Neuron (in vitro differentiated cells): ENCODE results near the gene CTSL.
"Not testable (repeated sequence)": the region's sequence is repeated elsewhere in the genome, so short reads cannot be mapped to it uniquely, and the experiment has no call there.

Experiments used
- H2AFZ ChIP-seq: one replicate; pipeline ENCODE4 v1.6.1; 2013; ENCODE audit warnings: low read depth, mild to moderate bottlenecking, inconsistent platforms, low read length, moderate library complexity
- H3K27me3 ChIP-seq: one replicate; pipeline ENCODE4 v1.6.1; 2013; ENCODE audit warnings: low read length; ENCODE audit not compliant: insufficient read depth
- H3K36me3 ChIP-seq: one replicate; pipeline ENCODE4 v1.6.1; 2013; ENCODE audit warnings: low read length; ENCODE audit not compliant: insufficient read depth
- H3K4me1 ChIP-seq: one replicate; pipeline ENCODE4 v1.6.1; 2013; ENCODE audit warnings: low read length; ENCODE audit not compliant: insufficient read depth
- H3K4me3 ChIP-seq: 2 replicates; pipeline ENCODE4 v1.5.1; 2013; ENCODE audit warnings: mild to moderate bottlenecking, low read length, moderate library complexity
- H3K9me3 ChIP-seq: one replicate; pipeline ENCODE4 v1.6.1; 2013; ENCODE audit warnings: low read length

The CTSL gene

GRCh38 chr9:87741891-87742290, 16.0 kb downstream of the CTSL start:
- Histone ChIP-seq H3K9me3 (no peaks in the 10 kb centered on the region), H2AFZ (no peak overlapping the region), H3K36me3 (no peaks in the 10 kb centered on the region), H3K4me3 (no peak overlapping the region), H3K27me3 (no peaks in the 10 kb centered on the region), H3K4me1 (no peaks in the 10 kb centered on the region)

DNA sequence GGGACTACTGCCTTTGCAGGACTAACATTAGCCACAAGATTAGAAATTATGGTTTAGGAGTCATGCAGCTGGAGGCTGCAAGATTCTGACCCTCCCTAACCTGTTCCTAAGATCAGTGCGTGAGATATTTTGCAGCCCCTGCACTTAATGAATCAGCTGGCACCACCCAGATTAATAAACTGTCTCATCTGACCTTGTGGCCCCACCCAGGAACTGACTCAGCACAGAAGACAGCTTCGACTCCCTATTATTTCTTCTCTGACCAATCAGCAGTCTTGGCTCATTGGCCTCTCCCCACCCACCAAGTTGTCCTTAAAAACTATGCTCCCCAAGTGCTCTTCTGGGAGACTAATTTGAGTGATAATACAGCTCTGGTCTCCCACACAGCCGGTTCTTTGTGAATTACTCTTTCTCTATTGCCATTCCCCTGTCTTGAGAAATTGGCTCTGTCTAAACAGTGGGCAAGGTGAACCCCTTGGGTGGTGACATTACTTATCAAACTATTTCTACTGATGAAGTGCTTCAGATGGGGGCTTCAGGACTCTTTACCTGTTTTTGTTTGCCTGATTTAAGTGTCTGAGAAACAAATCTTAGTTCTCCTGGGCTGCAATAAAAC, 17.0 kb downstream of the CTSL start:
- H3K4me1 ChIP-seq: no peaks in the 10 kb centered on the region
- no peaks in the 10 kb centered on the region for H3K27me3 ChIP-seq
- no peak overlapping the region for H3K4me3 ChIP-seq
- no peaks in the 10 kb centered on the region for H3K36me3 ChIP-seq
- no peaks in the 10 kb centered on the region for H3K9me3 ChIP-seq
- H2AFZ ChIP-seq: no peak overlapping the region

- not testable (repeated sequence) for H3K27me3 ChIP-seq, H2AFZ ChIP-seq, H3K36me3 ChIP-seq, H3K4me1 ChIP-seq, H3K4me3 ChIP-seq, H3K9me3 ChIP-seq
These were observed 18.3 kb downstream of the CTSL start for GRCh38 chr9:87744247-87744646.

DNA sequence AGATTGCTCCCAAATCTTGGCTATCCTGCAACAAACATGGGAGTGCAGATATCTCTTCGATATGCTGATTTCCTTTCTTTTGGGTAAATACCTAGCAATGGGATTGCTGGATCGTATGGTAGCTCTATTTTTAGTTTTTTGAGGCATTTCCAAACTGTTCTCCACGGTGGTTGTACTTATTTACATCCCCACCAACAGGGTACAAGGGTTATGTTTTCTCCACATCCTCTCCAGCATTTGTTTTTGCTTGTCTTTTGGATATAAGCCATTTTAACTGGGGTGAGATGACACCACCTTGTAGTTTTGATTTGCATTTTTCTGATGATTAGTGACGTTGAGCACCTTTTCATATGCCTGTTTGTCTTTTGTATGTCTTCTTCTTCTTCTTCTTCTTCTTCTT, 20.3 kb downstream of the CTSL start:
- Histone ChIP-seq H3K4me1 (no peaks in the 10 kb centered on the region), H3K9me3 (no peaks in the 10 kb centered on the region), H3K4me3 (no peak overlapping the region), H3K27me3 (no peaks in the 10 kb centered on the region), H2AFZ (no peak overlapping the region), H3K36me3 (no peaks in the 10 kb centered on the region)

GRCh38 chr9:87748881-87749280, 23.0 kb downstream of the CTSL start:
- Histone ChIP-seq H3K9me3 (no peaks in the 10 kb centered on the region), H3K36me3 (no peaks in the 10 kb centered on the region), H3K27me3 (no peaks in the 10 kb centered on the region), H3K4me1 (no peaks in the 10 kb centered on the region), H2AFZ (no peak overlapping the region), H3K4me3 (no peak overlapping the region)

GRCh38 chr9:87749335-87750035, 23.6 kb downstream of the CTSL start:
- H3K4me3 ChIP-seq: no peak overlapping the region
- no peaks in the 10 kb centered on the region for H3K36me3 ChIP-seq
- no peaks in the 10 kb centered on the region for H3K4me1 ChIP-seq
- no peaks in the 10 kb centered on the region for H3K27me3 ChIP-seq
- H2AFZ ChIP-seq: no peak overlapping the region
- H3K9me3 ChIP-seq: no peaks in the 10 kb centered on the region

- no peaks in the 10 kb centered on the region for H3K27me3 ChIP-seq
These were observed 24.8 kb downstream of the CTSL start for GRCh38 chr9:87750726-87751125.

GRCh38 chr9:87751423-87751822, 25.5 kb downstream of the CTSL start:
- H3K27me3 ChIP-seq: no peaks in the 10 kb centered on the region

More at GRCh38 chr9:87750726-87751125, 24.8 kb downstream of the CTSL start:
- no peak overlapping the region for H3K4me3 ChIP-seq
- H2AFZ ChIP-seq: no peak overlapping the region
- H3K9me3 ChIP-seq: no peaks in the 10 kb centered on the region
- no peaks in the 10 kb centered on the region for H3K36me3 ChIP-seq
- no peaks in the 10 kb centered on the region for H3K4me1 ChIP-seq

DNA sequence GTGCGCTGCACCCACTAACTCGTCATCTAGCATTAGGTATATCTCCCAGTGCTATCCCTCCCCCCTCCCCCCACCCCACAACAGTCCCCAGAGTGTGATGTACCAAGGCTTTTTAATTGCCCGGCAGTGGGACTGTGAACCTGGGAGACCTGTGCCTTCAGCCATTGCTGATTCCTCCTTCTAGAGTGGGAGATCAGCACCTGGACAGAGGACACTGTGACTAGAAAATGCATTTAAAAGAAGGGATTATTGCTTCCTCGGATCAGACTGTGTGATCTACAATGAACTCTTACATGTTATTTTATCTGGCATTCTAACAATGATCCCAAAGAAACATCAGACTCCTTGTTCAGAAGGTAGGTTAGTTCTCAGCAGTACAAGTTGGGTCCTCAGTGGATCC, 25.9 kb downstream of the CTSL start:
- Histone ChIP-seq H3K9me3 (no peaks in the 10 kb centered on the region), H3K4me1 (no peaks in the 10 kb centered on the region), H3K36me3 (no peaks in the 10 kb centered on the region), H3K4me3 (no peak overlapping the region), H3K27me3 (no peaks in the 10 kb centered on the region), H2AFZ (no peak overlapping the region)

More at GRCh38 chr9:87751423-87751822, 25.5 kb downstream of the CTSL start:
- Histone ChIP-seq H3K4me1 (no peaks in the 10 kb centered on the region), H2AFZ (no peak overlapping the region), H3K9me3 (no peaks in the 10 kb centered on the region), H3K4me3 (no peak overlapping the region), H3K36me3 (no peaks in the 10 kb centered on the region)

DNA sequence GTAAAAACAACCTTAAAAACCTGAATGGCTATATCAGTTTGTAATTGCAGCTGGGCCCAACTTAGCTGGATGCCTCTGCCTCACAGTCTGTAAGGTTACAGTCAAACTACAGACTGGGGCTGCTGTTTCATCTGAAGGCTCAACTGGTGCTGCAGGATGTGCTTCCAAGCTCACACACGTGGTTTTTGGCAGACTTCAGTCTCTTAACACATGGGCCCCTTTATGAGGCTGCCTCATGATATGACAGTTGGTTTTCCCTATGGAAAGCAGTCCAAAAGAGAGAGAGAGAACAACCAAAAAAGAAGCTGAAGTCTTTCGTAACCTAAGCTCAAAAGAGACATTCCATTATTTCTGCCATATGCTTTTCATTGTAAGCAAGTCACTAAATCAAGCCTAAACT, 27.4 kb downstream of the CTSL start:
- no peak overlapping the region for H3K4me3 ChIP-seq
- no peaks in the 10 kb centered on the region for H3K36me3 ChIP-seq
- no peaks in the 10 kb centered on the region for H3K27me3 ChIP-seq
- H2AFZ ChIP-seq: no peak overlapping the region
- H3K9me3 ChIP-seq: no peaks in the 10 kb centered on the region
- H3K4me1 ChIP-seq: no peaks in the 10 kb centered on the region

DNA sequence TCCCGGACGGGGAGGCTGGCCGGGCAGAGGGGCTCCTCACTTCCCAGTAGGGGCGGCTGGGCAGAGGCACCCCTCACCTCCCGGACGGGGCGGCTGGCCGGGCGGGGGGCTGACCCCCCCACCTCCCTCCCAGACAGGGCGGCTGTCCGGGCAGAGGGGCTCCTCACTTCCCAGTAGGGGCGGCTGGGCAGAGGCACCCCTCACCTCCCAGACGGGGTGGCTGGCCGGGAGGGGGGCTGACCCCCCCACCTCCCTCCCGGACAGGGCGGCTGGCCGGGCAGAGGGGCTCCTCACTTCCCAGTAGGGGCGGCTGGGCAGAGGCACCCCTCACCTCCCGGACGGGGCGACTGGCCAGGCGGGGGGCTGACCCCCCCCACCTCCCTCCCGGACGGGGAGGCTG, 32.4 kb downstream of the CTSL start:
- not testable (repeated sequence) for H3K9me3 ChIP-seq, H2AFZ ChIP-seq, H3K36me3 ChIP-seq, H3K4me3 ChIP-seq, H3K27me3 ChIP-seq, H3K4me1 ChIP-seq

DNA sequence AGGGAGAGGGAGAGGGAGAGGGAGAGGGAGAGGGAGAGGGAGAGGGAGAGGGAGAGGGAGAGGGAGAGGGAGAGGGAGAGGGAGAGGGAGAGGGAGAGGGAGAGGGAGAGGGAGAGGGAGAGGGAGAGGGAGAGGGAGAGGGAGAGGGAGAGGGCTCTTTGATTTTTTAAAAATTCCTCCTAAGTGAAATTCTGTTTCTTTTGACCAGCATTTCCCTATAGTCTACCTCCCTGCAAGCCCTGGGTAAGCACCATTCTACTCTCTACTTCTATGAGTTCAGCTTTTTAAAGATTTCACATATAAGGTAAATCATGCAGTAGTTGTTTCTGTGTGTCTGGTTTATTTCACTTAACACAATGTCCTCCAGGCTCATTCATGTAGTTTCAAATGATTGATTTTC, 34.1 kb downstream of the CTSL start:
- not testable (repeated sequence) for H3K27me3 ChIP-seq, H2AFZ ChIP-seq, H3K4me3 ChIP-seq, H3K36me3 ChIP-seq, H3K9me3 ChIP-seq, H3K4me1 ChIP-seq

DNA sequence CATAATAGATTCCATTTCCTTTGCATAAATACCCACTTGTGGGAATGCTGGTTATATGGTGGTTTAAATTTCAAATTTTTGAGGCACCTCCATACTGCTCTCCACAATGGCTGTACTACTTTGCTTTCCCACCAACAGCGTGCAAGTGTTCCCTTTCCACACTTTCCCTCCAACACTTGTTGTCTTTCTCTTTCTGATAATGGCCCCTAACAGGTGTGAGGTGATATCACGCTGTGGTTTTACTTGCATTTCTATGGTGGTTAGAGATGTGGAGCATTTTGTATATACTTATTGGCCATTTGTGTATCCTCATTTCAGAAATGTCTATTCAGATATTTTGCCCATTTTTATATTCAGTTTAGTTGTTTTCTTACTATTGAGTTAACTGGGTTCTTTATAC, 34.6 kb downstream of the CTSL start:
- peaks cover 3% of the 10 kb centered on the region for H3K27me3 ChIP-seq
- H2AFZ ChIP-seq: no peak overlapping the region
- no peak overlapping the region for H3K4me3 ChIP-seq
- H3K4me1 ChIP-seq: peaks cover 2% of the 10 kb centered on the region
- no peaks in the 10 kb centered on the region for H3K9me3 ChIP-seq
- H3K36me3 ChIP-seq: no peaks in the 10 kb centered on the region

- peaks cover 2% of the 10 kb centered on the region for H3K4me1 ChIP-seq
- no peaks in the 10 kb centered on the region for H3K36me3 ChIP-seq
- H3K4me3 ChIP-seq: no peak overlapping the region
- peaks cover 3% of the 10 kb centered on the region for H3K27me3 ChIP-seq
- no peak overlapping the region for H2AFZ ChIP-seq
- H3K9me3 ChIP-seq: no peaks in the 10 kb centered on the region
These were observed 37.4 kb downstream of the CTSL start for GRCh38 chr9:87763286-87763685.
